DOHH2 (cell line): Measurements from ENCODE around the gene PRDM2.

ENCODE experiments used
- CTCF ChIP-seq: fragments of 200-600 bp; sonication (generic); IDR thresholded peaks from one replicate; pipeline ENCODE4 v1.5.1; 2014; ENCODE audit warnings: antibody characterized with exemption, mild to moderate bottlenecking, low read depth, low read length; ENCODE audit not compliant: poor library complexity, severe bottlenecking
- EZH2phosphoT487 ChIP-seq: fragments of 200-600 bp; sonication (generic); IDR thresholded peaks from 2 replicates; pipeline ENCODE4 v1.6.1; 2017; ENCODE audit warnings: borderline replicate concordance, mild to moderate bottlenecking, antibody characterized with exemption, low read length, moderate library complexity, mixed read lengths

GRCh38 chr1:13769830-13770229 is 69.8 kb downstream of the PRDM2 start:
- TF ChIP-seq CTCF = no peak
- TF ChIP-seq EZH2phosphoT487 = no peak
